Putamen (tissue), 1 donor: ENCODE results near the gene IFIT2.
"Not testable (repeated sequence)": the region's sequence is repeated elsewhere in the genome, so short reads cannot be mapped to it uniquely, and the experiment has no call there.

ENCODE experiments used
- DNase-seq: peaks from one replicate; pipeline ENCODE4 v3.0.0-alpha.2; 2016; ENCODE audit warnings: low spot score

Gene IFIT2

DNA sequence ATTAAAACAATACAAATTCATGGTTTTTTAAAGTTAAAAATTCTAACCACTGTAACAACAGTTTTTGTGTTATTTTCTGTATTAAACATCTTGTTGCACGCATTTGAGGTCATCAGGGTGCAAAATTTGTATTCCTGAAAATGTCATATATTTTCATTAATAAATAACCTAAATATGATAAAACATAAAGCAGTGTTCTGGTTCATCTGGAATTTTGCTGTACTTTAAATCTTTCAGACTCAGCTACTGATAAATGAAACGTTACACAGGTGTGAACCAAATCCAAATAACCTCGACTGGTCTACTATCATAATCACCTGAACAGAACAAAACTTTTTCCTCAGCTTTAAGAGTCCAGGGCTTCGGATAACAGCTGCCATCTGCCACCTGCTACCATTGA is 6.9 kb downstream of the IFIT2 start:
- no peak for DNase-seq

DNA sequence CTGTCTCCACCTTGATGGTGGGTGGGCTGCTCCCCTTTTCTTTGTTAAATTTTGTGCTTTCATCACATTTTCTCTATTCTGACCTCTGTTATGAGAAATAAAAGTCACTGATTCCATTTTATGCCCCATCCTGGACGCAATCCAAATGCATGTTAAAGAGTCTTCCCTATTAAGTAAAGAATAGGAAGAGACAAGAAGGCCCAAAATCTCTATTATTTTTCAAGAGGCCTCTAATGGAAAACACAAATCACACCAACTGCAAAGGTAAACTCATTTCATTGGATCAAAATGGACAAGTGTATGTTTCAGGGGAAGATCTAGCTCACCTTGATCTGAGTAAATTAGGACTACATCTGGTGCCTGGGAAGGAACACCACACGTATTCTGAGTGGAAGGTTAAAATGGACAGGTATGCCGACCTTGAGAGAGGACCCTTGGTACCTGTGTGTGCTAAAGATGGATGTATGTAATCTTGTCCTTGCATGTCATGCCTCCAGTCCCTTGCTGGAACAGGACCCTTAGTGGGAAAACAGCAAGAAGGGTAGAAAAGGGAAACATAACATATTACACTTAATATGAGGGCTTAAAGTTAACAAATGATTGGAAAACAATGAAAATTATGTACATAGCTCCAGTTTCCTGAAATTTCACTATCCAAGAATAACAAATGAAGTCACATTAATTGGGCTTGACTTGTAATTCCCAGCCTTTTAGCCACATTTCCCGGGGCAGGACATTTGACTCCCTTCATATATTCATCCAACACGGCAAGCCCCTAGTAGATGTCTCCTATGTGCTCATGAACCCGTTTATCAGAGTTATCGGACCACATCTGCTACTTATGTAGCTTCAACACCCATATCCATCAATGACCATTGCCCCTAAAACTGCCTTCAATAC is 7.6 kb downstream of the IFIT2 start:
- DNase-seq: no peak

- DNase-seq: no peak
Observed at GRCh38 chr10:89310056-89310893, 8.4 kb downstream of the IFIT2 start.

DNA sequence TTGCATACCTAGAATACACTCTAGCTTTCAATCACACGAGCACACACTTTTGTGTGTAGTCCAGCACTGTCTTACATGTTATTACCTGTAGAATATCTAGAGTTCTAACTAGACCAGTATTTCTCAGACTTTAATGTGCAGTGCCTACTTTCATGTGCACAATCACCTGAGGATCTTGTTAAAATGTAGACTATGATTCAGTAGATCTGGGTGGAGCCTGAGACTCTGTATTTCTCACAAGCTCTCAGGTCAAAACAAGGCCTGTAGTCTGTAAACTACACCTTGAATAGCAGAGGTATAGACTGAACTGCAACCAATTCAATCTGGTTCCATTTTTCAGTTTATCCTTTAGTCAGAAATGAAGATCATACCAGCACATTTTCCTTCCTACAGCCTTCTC is 11.1 kb downstream of the IFIT2 start:
- DNase-seq: no peak

DNA sequence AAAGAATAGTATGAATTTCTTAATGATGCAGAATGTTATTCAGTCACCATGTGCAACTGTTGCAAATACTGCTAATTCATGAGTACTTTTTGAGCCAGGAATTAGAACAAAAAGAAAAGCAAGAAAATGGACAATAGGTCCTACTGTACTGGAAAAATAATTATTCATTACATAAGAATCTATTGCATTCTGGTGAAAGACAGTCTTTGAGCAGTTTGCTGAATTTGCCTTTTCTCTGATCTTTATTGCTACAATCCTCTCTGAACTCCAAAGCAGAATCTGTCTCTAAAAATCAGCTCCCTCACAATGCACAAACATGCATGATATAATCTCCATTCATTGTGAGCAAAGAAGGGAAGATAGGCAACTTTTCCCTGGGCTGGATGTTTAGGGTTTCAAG is 12.8 kb downstream of the IFIT2 start:
- DNase-seq: peak; percentile 93

DNA sequence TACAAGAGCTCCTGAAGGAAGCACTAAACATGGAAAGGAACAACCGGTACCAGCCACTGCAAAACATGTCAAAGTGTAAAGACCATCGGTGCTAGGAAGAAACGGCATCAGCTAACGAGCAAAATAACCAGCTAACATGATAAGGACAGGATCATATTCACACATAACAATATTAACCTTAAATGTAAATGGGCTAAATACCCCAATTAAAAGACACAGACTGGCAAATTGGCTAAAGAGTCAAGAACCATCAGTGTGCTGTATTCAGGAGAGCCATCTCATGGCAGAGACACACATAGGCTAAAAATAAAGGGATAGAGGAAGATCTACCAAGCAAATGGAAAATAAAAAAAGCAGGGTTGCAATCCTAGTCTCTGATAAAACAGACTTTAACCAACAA is 16.2 kb downstream of the IFIT2 start:
- not testable (repeated sequence) for DNase-seq

DNA sequence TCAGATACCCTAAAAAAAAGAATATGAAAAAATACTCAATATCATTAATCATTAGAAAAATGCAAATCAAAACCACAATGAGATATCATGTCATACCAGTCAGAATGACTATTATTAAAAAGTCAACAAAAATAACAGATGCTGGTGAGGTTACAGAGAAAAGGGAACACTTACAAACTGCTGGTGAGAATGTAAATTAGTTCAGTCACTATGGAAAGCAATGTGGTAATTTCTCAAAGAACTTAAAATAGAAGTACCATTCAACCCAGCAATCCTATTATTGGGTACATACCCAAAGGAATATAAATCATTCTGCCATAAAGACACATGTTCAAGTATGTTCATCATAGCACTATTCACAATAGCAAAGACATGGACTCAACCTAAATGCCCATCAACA is 23.2 kb downstream of the IFIT2 start:
- not testable (repeated sequence) for DNase-seq

- not testable (repeated sequence) for DNase-seq
Observed at GRCh38 chr10:89325856-89326255, 24.0 kb downstream of the IFIT2 start.

GRCh38 chr10:89327803-89328441 is 26.1 kb downstream of the IFIT2 start, which contains the start of gene IFIT3:
IFIT3 (plus strand) TSS chr10:89327997; CDS start chr10:89328074, 77 bp downstream.
- DNase-seq: peak; percentile 78

GRCh38 chr10:89329151-89329550 is 27.3 kb downstream of the IFIT2 start:
- no peak for DNase-seq

GRCh38 chr10:89330014-89330413 is 28.2 kb downstream of the IFIT2 start:
- DNase-seq: not testable (repeated sequence)

- no peak for DNase-seq
Observed at GRCh38 chr10:89330537-89331212, 28.8 kb downstream of the IFIT2 start.

DNA sequence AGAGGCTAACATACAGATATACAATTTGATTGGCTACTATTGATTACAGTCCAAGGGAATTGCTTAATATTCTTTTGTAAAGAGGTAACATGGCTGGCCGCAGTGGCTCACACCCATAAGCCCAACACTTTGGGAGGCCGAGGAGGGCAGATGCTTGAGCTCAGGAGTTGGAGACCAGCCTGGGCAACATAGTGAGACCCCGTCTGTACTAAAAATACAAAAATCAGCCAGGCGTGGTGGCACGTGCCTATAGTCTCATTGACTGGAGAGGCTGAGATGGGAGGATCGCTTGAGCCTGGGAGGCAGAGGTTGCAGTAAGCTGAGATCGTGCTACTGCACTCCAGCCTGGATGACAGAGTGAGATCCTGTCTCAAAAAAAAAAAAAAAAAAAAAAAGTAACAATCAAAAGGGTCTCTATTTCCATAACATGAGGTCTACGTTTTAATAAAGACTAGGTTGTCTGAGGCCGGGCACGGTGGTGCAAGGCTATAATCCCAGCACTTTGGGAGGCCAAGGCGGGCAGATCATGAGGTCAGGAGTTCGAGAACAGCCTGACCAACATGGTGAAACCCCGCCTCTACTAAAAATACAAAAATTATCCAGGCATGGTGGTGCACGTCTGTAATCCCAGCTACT is 29.8 kb downstream of the IFIT2 start:
- not testable (repeated sequence) for DNase-seq

- DNase-seq: no peak
Observed at GRCh38 chr10:89332123-89332633, 30.3 kb downstream of the IFIT2 start.

DNA sequence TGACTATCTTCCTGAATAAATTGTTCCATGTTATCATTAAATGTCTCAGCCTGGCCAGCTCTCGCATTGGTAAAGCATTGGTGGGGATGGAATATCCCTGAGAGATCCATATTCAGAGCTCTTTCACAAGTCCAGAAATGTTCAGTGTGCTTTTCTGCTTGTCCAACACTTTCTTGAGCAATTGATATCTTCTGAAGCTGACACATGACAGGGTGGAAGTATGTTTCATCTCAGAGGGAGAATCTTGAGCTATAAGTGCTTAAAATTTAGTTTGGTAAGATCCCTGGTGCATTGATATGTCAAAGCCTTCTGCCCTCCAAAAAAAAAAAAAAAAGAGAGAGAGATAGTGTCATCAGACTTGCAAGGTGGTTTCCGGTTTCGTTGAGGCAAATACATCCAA is 33.4 kb downstream of the IFIT2 start:
- DNase-seq: no peak

GRCh38 chr10:89336241-89336640 is 34.4 kb downstream of the IFIT2 start:
- DNase-seq: no peak

DNA sequence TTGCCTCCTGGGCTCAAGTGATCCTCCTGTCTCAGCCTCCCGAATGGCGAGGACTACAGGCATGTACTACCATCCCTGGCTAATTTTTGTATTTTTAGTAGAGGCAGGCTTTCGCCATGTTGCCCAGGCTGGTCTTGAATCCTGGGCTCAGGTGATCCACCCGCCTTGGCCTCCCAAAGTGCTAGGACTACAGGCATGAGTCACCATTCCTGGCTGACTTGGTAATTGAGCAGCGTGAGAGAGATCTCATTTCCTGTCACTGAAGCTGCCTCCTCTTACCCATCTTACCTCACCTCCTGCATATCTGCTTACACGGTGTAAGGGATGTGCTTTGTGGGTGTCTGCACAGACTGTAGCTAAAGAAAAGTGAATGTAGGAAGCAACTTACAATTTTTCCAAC is 35.6 kb downstream of the IFIT2 start:
- DNase-seq: no peak

DNA sequence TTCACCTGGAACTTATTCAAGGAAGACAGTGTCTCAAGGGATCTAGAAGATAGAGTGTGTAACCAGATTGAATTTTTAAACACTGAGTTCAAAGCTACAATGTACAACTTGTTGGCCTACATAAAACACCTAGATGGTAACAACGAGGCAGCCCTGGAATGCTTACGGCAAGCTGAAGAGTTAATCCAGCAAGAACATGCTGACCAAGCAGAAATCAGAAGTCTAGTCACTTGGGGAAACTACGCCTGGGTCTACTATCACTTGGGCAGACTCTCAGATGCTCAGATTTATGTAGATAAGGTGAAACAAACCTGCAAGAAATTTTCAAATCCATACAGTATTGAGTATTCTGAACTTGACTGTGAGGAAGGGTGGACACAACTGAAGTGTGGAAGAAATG is 36.9 kb downstream of the IFIT2 start:
- DNase-seq: no peak

DNA sequence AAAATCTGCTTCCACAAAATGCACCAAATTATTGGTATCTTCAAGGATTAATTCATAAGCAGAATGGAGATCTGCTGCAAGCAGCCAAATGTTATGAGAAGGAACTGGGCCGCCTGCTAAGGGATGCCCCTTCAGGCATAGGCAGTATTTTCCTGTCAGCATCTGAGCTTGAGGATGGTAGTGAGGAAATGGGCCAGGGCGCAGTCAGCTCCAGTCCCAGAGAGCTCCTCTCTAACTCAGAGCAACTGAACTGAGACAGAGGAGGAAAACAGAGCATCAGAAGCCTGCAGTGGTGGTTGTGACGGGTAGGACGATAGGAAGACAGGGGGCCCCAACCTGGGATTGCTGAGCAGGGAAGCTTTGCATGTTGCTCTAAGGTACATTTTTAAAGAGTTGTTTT is 38.0 kb downstream of the IFIT2 start:
- no peak for DNase-seq

DNA sequence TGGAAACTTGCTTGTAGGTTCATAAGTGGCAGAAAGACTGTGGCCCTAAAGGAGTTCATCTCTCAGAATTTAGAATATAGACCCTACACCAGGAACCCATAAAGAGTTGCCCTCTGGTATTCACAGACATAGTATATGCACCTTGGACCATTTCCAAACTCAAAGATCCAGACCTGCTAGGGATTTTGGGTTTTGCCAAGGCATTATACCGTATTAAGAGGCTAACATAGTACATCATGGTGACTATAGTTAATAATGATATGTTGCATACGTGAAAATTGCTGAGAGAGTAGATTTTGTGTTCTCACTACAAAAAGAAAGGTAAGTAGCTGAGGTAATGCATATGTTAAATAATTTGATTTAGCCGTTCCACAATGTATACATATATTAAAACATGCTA is 39.8 kb downstream of the IFIT2 start:
- DNase-seq: no peak
